ENCODE results near the gene ANAPC4. TPM values are rescaled to one million over a fixed set of nuclear protein-coding genes. Genes with fewer than 3 reads are reported as not detected.

The ANAPC4 gene
- total RNA-seq, 4 donors from 2014 or later, result 14.9 to 32.0 (median 19.2) TPM

DNA sequence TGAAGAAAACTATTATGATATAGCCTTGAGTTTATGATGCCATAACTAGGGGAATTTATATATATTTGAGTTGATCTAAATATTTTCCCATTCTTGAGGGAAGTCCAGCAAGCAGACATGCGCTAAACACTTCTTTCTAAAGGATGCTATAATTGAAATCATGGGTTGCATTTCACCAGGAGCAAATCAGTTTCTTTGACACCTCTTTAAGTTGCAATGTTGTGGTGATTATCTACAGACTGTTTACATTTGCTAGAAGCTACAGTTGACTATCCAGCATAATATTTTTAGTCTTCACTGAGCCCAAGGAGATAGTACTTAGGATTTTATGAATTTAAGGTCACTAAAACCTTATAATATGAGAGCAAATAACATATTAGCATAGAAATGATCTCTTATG, 43.9 kb downstream of the ANAPC4 start:
- WGBS, 2 donors, result 97 to 98% methylated on average over 1 of the region's 1 CpG

DNA sequence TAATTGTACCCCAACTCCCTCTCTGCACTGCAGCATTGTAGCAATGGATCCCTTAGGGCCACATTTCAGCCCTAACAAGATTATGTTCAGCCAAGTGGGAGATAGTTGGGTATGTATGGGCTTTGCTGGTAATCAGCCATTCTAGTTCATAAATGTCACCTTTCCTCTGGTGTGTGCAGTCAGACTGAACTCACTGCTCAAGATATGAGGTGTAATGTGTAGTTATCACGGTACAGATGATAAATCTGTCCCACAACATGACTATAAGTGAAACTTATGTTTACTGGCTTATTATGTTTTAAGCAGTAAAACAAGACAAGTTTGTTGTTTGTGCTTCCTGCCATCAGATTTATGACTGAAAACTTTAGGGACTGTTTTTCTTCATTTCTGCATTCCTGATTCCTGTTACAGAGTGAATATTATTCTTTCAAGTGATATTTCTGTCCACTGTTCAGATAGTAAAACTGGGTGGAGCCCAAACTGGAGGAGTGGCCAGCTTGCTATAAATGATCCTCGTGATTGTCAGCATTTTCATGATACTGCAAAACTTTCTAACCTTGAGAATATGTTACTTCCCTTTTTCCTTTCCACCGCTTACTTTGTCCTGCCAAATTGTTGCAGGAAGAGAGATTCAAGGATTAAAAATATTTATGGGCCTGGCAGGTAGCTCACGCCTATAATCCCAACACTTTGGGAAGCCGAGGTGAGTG, 44.9 kb downstream of the ANAPC4 start:
- no peak overlapping the region for H3K4me3 ChIP-seq (ENCODE audit: low read depth, poor library complexity, severe bottlenecking)
- WGBS, 2 donors, result 45 to 62% methylated on average over 5 of the region's 5 CpGs
- no peak for TF ChIP-seq POLR2A (IDR thresholded peaks at IDR 0.05)
- TF ChIP-seq, protein P1, sequence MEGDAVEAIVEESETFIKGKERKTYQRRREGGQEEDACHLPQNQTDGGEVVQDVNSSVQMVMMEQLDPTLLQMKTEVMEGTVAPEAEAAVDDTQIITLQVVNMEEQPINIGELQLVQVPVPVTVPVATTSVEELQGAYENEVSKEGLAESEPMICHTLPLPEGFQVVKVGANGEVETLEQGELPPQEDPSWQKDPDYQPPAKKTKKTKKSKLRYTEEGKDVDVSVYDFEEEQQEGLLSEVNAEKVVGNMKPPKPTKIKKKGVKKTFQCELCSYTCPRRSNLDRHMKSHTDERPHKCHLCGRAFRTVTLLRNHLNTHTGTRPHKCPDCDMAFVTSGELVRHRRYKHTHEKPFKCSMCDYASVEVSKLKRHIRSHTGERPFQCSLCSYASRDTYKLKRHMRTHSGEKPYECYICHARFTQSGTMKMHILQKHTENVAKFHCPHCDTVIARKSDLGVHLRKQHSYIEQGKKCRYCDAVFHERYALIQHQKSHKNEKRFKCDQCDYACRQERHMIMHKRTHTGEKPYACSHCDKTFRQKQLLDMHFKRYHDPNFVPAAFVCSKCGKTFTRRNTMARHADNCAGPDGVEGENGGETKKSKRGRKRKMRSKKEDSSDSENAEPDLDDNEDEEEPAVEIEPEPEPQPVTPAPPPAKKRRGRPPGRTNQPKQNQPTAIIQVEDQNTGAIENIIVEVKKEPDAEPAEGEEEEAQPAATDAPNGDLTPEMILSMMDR (IDR thresholded peaks at IDR 0.05), result no peak
- no peak for DNase-seq (ENCODE audit: low spot score in 2 of 2)
- intact Hi-C loops (cut with DNase I; ENCODE audit: low total_unique reads), result no loop called here

More for the DNA sequence above, 43.9 kb downstream of the ANAPC4 start:
- TF ChIP-seq POLR2A (IDR thresholded peaks at IDR 0.05), result no peak
- TF ChIP-seq, protein P1 (IDR thresholded peaks at IDR 0.05), result no peak
- no peak overlapping the region for H3K4me3 ChIP-seq (ENCODE audit: low read depth, poor library complexity, severe bottlenecking)
- DNase-seq (ENCODE audit: low spot score in 2 of 2), result no peak
- intact Hi-C loops (cut with DNase I; ENCODE audit: low total_unique reads), result no loop called here

DNA sequence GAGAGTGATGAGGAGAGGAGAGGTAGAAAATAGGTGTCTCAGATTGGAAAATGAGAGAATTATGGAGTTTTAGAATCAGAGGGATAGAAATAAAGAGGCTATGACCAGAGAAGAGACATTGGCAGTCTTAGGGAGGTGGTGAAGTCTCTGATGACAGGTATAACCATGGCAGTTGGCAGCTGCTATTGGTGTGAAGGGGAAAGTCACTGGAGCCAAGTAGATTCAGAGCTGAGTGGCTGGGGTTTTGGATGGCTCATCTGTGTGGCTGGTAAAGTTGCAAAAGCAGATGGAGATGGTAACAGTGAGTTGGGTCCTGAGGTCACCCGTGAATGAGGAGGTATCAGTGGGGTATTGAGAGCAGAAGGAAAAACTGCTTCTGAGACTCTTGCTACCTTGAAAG, 46.5 kb downstream of the ANAPC4 start:
- 85 to 100% methylated on average over 1 of the region's 1 CpG for WGBS, 2 donors

DNA sequence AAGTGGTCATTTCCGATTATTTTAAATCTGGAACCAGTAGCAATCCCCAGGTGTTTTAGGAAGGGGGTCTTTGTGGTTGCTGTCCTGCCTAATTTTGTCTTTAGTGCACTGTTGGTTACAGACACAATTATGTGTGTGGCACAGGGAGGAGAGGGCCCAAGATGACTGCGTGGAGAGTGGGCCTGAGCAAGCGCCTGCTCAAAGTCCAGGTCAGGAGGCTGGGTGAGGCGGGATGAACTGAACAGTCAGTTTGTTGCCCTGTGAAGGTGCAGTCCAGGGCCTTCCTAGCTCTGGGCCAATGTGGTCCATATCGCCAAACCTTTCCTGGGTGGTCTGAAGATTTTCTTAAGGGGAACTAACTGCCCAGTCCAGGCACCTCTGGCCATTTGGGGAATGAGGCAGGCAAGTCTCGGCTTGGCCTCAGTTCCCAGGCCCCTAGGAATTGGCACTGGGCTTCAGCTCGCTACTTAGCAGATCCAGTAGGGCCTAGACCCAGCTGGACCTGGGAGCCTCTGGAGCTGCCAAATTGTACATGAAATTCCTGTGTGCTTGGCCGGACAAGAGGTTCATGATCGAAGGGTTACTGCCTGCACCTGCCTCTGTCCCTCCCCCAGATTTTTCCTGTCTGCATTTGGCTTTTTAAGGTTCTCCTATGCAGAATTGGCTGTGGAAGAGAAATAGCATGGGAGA, 47.6 kb downstream of the ANAPC4 start:
- intact Hi-C loops (cut with DNase I; ENCODE audit: low total_unique reads), result no loop called here
- WGBS, 2 donors, result 77 to 79% methylated on average over 9 of the region's 9 CpGs
- DNase-seq (ENCODE audit: low spot score in 2 of 2), result no peak
- TF ChIP-seq POLR2A (IDR thresholded peaks at IDR 0.05), result no peak
- TF ChIP-seq, protein P1 (IDR thresholded peaks at IDR 0.05), result no peak
- no peak overlapping the region for H3K4me3 ChIP-seq (ENCODE audit: low read depth, poor library complexity, severe bottlenecking)

More for the DNA sequence above, 46.5 kb downstream of the ANAPC4 start:
- intact Hi-C loops (cut with DNase I; ENCODE audit: low total_unique reads), result no loop called here
- no peak overlapping the region for H3K4me3 ChIP-seq (ENCODE audit: low read depth, poor library complexity, severe bottlenecking)
- TF ChIP-seq, protein P1 (IDR thresholded peaks at IDR 0.05), result no peak
- TF ChIP-seq POLR2A (IDR thresholded peaks at IDR 0.05), result no peak
- no peak for DNase-seq (ENCODE audit: low spot score in 2 of 2)

DNA sequence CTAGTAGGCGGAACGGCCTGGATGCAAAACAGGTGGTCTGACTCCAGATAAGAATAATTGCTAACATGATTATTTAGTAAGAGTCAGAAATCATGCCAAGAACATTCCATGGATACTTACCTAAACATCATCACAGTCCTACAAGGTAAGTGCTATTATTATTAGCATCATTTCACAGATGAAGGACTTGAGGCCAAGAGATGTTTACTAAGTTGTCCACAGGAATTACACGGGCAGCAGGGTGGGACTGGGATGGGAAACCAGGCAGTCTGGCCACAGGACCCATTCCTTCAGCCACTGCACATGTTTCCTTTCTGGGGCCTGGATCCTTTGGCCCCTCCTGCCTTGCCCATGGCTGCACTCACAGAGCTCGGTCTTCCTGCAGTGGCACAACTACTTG, 48.3 kb downstream of the ANAPC4 start:
- WGBS, 2 donors, result 61 to 62% methylated on average over 4 of the region's 4 CpGs
- TF ChIP-seq, protein P1 (IDR thresholded peaks at IDR 0.05), result no peak
- TF ChIP-seq POLR2A (IDR thresholded peaks at IDR 0.05), result no peak
- intact Hi-C loops (cut with DNase I; ENCODE audit: low total_unique reads), result no loop called here
- DNase-seq (ENCODE audit: low spot score in 2 of 2), result no peak
- no peak overlapping the region for H3K4me3 ChIP-seq (ENCODE audit: low read depth, poor library complexity, severe bottlenecking)
